GM12878 (cell line): ENCODE measurements around the gene HTR4. TPM values are rescaled to one million over a fixed set of nuclear protein-coding genes. Genes with fewer than 3 reads are reported as not detected.

Source experiments
- ATAC-seq: fragments of 200-7000 bp; cut with Tn5 transposase; 3 replicates; pipeline ENCODE4 v1.9.1; 2020; ENCODE audit warnings: mild to moderate bottlenecking, moderate library complexity
- BruUV-seq: library from RNA; stranded (reverse); fragments of 400-500 nt; replicated peaks from 2 replicates; lab custom pipeline; 2021; lab: Mats Ljungman, UMichigan
- CTCF ChIA-PET: fragments of 300-600 bp; sonication (Branson Sonifier 250); formaldehyde crosslinking; extraction: SDS; loops from one replicate; lab custom pipeline; 2021; ENCODE audit warnings: inconsistent platforms; lab: Yijun Ruan, JAX
- POLR2A ChIA-PET: fragments of 350-600 bp; formaldehyde crosslinking; extraction: SDS; loops from one replicate; lab custom pipeline; 2021; ENCODE audit warnings: inconsistent platforms; lab: Charles Lee
- RAD21 ChIA-PET: fragments of 300-600 bp; sonication (Branson Sonifier 250); formaldehyde crosslinking; loops from one replicate; lab custom pipeline; 2023; ENCODE audit warnings: antibody characterized with exemption; ENCODE audit not compliant: unreplicated experiment; lab: Charles Lee
- SMC1A ChIA-PET: fragments of 300-600 bp; sonication (Branson Sonifier 250); formaldehyde crosslinking; loops from one replicate; lab custom pipeline; 2023; ENCODE audit not compliant: unreplicated experiment, uncharacterized antibody; lab: Charles Lee
- DNase-seq: peaks from one replicate; pipeline ENCODE4 v3.0.0-alpha.2; 2011; ENCODE audit warnings: low read depth, low spot score
- FAIRE-seq: peaks from 3 replicates; lab custom pipeline; 2011; peaks lifted over from hg19 to GRCh38; lab: Jason Lieb, UNC
- H2AFZ ChIP-seq: 2 replicates; pipeline ENCODE4 v1.6.0; 2011; ENCODE audit warnings: low read depth, low read length, control low read depth; ENCODE audit not compliant: control insufficient read depth
- H3K27ac ChIP-seq: 2 replicates; pipeline ENCODE4 v1.5.1; 2011; ENCODE audit warnings: control low read depth; ENCODE audit not compliant: control insufficient read depth, insufficient read depth
- H3K27me3 ChIP-seq, 2 experiments: replicated peaks in 1 of 2; 2 replicates each; pipeline versions ENCODE4 v1.6.0 to v1.6.1; 2011; ENCODE audit warnings: low read length in 1 of 2; ENCODE audit not compliant: control insufficient read depth in 2 of 2, insufficient read depth in 2 of 2
- H3K36me3 ChIP-seq, 2 experiments: 2 replicates each; pipeline ENCODE4 v1.5.1; 2011; ENCODE audit warnings: low read length in 1 of 2; ENCODE audit not compliant: control insufficient read depth in 2 of 2, insufficient read depth in 2 of 2
- H3K4me1 ChIP-seq: 2 replicates; pipeline ENCODE4 v1.6.1; 2011; ENCODE audit warnings: mild to moderate bottlenecking, low read length, moderate library complexity, mixed read lengths; ENCODE audit not compliant: control insufficient read depth, insufficient read depth
- H3K4me2 ChIP-seq: 2 replicates; pipeline ENCODE4 v1.6.0; 2011; ENCODE audit warnings: control low read depth; ENCODE audit not compliant: control insufficient read depth, insufficient read depth
- H3K4me3 ChIP-seq: fragments of 200-600 bp; sonication (generic); 2 replicates; pipeline ENCODE4 v1.5.1; 2016
- H3K79me2 ChIP-seq: 2 replicates; pipeline ENCODE4 v1.6.0; 2011; ENCODE audit warnings: low read length; ENCODE audit not compliant: control insufficient read depth, insufficient read depth
- H3K9ac ChIP-seq: 2 replicates; pipeline ENCODE4 v1.8.0; 2011; ENCODE audit warnings: low read length, control low read depth, mixed read lengths; ENCODE audit not compliant: control insufficient read depth, insufficient read depth
- H3K9me3 ChIP-seq: replicated peaks from 3 replicates; pipeline ENCODE4 v1.5.1; 2011; ENCODE audit warnings: mild to moderate bottlenecking, low read length; ENCODE audit not compliant: control insufficient read depth, insufficient read depth
- H4K20me1 ChIP-seq: 2 replicates; pipeline ENCODE4 v1.6.0; 2011; ENCODE audit not compliant: control insufficient read depth, insufficient read depth
- BRCA1 ChIP-seq: IDR thresholded peaks from 2 replicates; pipeline ENCODE4 v1.6.1; 2011; ENCODE audit warnings: low read depth, low read length, improper control_type of control experiment
- HCFC1 ChIP-seq: fragments of 150-350 bp; IDR thresholded peaks from 2 replicates; pipeline ENCODE4 v1.6.1; 2014; ENCODE audit warnings: low read length
- IRF5 ChIP-seq: fragments of 450-650 bp; IDR thresholded peaks from 2 replicates; pipeline ENCODE4 v1.6.1; 2017; ENCODE audit warnings: borderline replicate concordance
- MEF2B ChIP-seq: fragments of 450-650 bp; IDR thresholded peaks from 2 replicates; pipeline ENCODE4 v1.6.1; 2018; ENCODE audit warnings: mild to moderate bottlenecking, moderate library complexity; ENCODE audit not compliant: partially characterized antibody, poor library complexity, severe bottlenecking
- NRF1 ChIP-seq: conservative IDR thresholded peaks from 2 replicates; pipeline ENCODE4 v1.6.1; 2011; ENCODE audit warnings: mild to moderate bottlenecking, low read depth, low read length, improper control_type of control experiment
- PAX8 ChIP-seq: fragments of 450-650 bp; IDR thresholded peaks from 2 replicates; pipeline ENCODE4 v1.6.1; 2017; ENCODE audit warnings: mild to moderate bottlenecking, moderate library complexity
- ZNF687 ChIP-seq: fragments of 450-650 bp; IDR thresholded peaks from 2 replicates; pipeline ENCODE4 v1.6.1; 2017; ENCODE audit warnings: mild to moderate bottlenecking, moderate library complexity
- WGBS: methylation state at CpG from one replicate; pipeline ENCODE4 v1.1.6; 2016; ENCODE audit warnings: low lambda C conversion rate; ENCODE audit not compliant: insufficient replicate concordance, insufficient coverage; ENCODE audit errors: missing lambda C conversion rate; 5-methylcytosine and 5-hydroxymethylcytosine counted together
- in situ Hi-C: fragments of 300-500 bp; cut with MboI; formaldehyde crosslinking; loops from 9 replicates; pipeline ENCODE4 v1.14.3; 2018; ENCODE audit warnings: mixed read lengths
- intact Hi-C: fragments of 100-400 bp; cut with micrococcal nuclease; formaldehyde crosslinking; loops from one replicate; pipeline ENCODE4 v1.14.2; 2022; ENCODE audit not compliant: unreplicated experiment
- polyA plus RNA-seq, 11 experiments: library from polyadenylated mRNA; depleted of rRNA in 4 of 11; unstranded in 6 of 11; stranded (reverse) in 5 of 11; fragments of >200 nt; fragmentation: Nextera tagmentation in 4 of 11; fragmentation: Illumina TruSeq in 1 of 11; extraction: Ambion mirVana in 4 of 11; extraction: Trizol in 1 of 11; gene quantifications; 1 replicate in 1 of 11; 2 replicates in 10 of 11; pipeline versions ENCODE4 v1.2.1 to v1.2.3, GENCODE V29; 2011 to 2016; ENCODE audit warnings: inconsistent platforms in 2 of 11, missing spikeins in 2 of 11, low read depth in 1 of 11
- total RNA-seq, 4 experiments: library from RNA; depleted of rRNA in 3 of 4; stranded (reverse); fragments of >200 nt in 3 of 4; fragmentation: Illumina TruSeq in 1 of 4; extraction: Trizol in 1 of 4; gene quantifications; 2 replicates each; pipeline versions ENCODE4 v1.2.1 to v1.2.3, GENCODE V29; 2013 to 2021

Gene HTR4
- total and polyA plus RNA-seq, 10 of the 15 experiments (the other 5 are each of a cell fraction or from before 2014, with no cell fraction given): not detected

- ATAC-seq: no peak
- no peaks in the 10 kb centered on the region for H3K9me3 ChIP-seq
- H2AFZ ChIP-seq: no peak overlapping the region
- H3K79me2 ChIP-seq: no peaks in the 10 kb centered on the region
- no TSS peak for BruUV-seq
- no peak for FAIRE-seq
- 41% methylated on average over 6 of the region's 6 CpGs for WGBS
- H3K4me2 ChIP-seq: no peak overlapping the region
- in situ Hi-C loops: loop anchor here (25.0 kb wide), 1 partner anchor 304 kb away; no protein-coding TSS in a partner anchor
- intact Hi-C loops: no loop called here
- H3K4me1 ChIP-seq: no peaks in the 10 kb centered on the region
- ChIA-PET CTCF (interaction anchor here (1.5 kb wide), 1 partner anchor 8 kb away, joined by 4 read pairs; no protein-coding TSS in a partner anchor), SMC1A (no interaction called here), POLR2A (no interaction called here), RAD21 (no interaction called here)
- no peak overlapping the region for H3K27ac ChIP-seq
- H3K9ac ChIP-seq: no peak overlapping the region
- H4K20me1 ChIP-seq: no peaks in the 10 kb centered on the region
- TF ChIP-seq MEF2B (no peak), NRF1 (no peak), ZNF687 (no peak), IRF5 (no peak), BRCA1 (no peak), PAX8 (no peak), HCFC1 (no peak)
- DNase-seq: no peak
- H3K27me3 ChIP-seq: peaks cover 0 to 5% of the 10 kb centered on the region in 2 experiments; a peak in 1 of 4 replicates
- H3K4me3 ChIP-seq: no peak overlapping the region
- H3K36me3 ChIP-seq: no peaks in the 10 kb centered on the region
Measured at GRCh38 chr5:148491793-148492184, 162.5 kb downstream of the HTR4 start.
